Measurements from ENCODE around the gene TENT4A.

Gene TENT4A

DNA sequence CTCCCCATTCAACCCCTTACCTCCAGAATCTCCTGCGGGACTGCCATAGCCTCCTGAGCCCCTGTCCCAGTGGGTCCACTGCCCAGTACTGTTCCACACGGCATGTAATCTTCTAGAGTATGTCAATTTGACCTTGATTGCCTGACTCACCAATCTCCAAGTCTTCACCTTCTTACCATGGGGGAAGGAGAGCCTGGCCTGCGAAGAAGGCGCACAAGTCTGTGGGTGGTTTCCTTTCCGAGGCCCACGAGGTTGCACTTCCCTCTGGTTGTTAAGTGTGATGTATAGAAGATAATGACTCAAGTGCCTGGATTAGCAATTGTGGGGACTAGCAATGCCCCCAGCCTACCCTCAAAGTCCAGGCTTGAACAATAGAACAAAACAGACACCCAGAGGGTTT, 8.1 kb upstream of the TENT4A start:
- H3K14ac ChIP-seq (ENCODE audit: low read length) = peak overlapping the region; percentile 67
- no peak for DNase-seq
- no peaks in the 10 kb centered on the region for H3K9me3 ChIP-seq (ENCODE audit: insufficient read depth, low read depth, low read length)
- peak overlapping the region; percentile 75 for H2AK5ac ChIP-seq (ENCODE audit: low read length)
- H3K27ac ChIP-seq (ENCODE audit: low read depth, low read length) = peak overlapping the region; percentile 91
- H3K4me2 ChIP-seq (ENCODE audit: low read length) = peak overlapping the region; percentile 28
- peak overlapping the region; percentile 68 for H3K4ac ChIP-seq (ENCODE audit: low read depth, low read length)
- H2BK120ac ChIP-seq (ENCODE audit: insufficient read depth, low read length, poor library complexity) = peak overlapping the region; percentile 85
- H4K12ac ChIP-seq (ENCODE audit: low read depth, low read length) = peak overlapping the region; percentile 13
- H2AFZ ChIP-seq (ENCODE audit: insufficient read depth, low read length, poor library complexity) = peak overlapping the region; percentile 31
- H3K23ac ChIP-seq (ENCODE audit: low read length) = no peak overlapping the region
- no CpG with 5 or more reads among the region's 6 CpGs for WGBS (ENCODE audit: extremely low coverage, insufficient coverage, insufficient read length)
- H3K36me3 ChIP-seq (ENCODE audit: control insufficient read depth in 1 of 2, insufficient read depth in 2 of 2, low read length in 2 of 2) = no peaks in the 10 kb centered on the region
- no peak overlapping the region for H3K9ac ChIP-seq (ENCODE audit: low read length)
- H3K18ac ChIP-seq (ENCODE audit: low read length) = peak overlapping the region; percentile 70
- H4K8ac ChIP-seq (ENCODE audit: low read depth, low read length) = peak overlapping the region; percentile 78
- peak overlapping the region; percentile 90 for H2BK5ac ChIP-seq (ENCODE audit: low read depth, low read length, poor library complexity)
- H3K4me3 ChIP-seq (ENCODE audit: low read depth, low read length) = no peak overlapping the region
- H3K27me3 ChIP-seq (ENCODE audit: insufficient read depth, low read length) = no peaks in the 10 kb centered on the region
- H3K79me2 ChIP-seq (ENCODE audit: control insufficient read depth, insufficient read depth, low read length, poor library complexity) = no peaks in the 10 kb centered on the region
- peaks cover 17 to 26% of the 10 kb centered on the region in 2 experiments for H3K4me1 ChIP-seq (ENCODE audit: control insufficient read depth in 1 of 2, insufficient read depth in 2 of 2, low read length in 2 of 2)
- peak overlapping the region; percentile 84 for H4K91ac ChIP-seq (ENCODE audit: low read depth, low read length)
- H3K79me1 ChIP-seq (ENCODE audit: low read length) = peaks cover 7% of the 10 kb centered on the region
- H2BK12ac ChIP-seq (ENCODE audit: low read length) = peak overlapping the region; percentile 96

DNA sequence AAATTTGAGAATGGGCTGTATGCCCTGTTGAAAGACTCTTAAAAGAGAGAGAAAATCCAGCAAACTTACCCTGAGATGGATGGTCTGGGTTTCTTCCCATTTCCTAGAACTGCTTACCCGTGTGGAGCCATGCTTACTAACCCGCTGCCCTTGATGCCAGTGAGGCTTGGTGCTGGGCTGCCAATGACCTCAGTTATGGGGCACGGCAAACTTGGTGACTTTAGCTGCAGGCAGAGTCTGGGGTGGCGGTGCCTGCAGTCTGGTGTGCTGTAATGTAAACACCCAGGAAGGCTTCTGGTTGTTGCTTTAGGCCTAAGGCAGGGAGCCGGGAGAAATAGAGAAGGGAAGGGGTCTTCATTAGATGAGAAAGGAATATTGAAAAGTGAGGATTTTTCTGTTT, 7.3 kb upstream of the TENT4A start:
- peaks cover 17 to 26% of the 10 kb centered on the region in 2 experiments for H3K4me1 ChIP-seq (ENCODE audit: control insufficient read depth in 1 of 2, insufficient read depth in 2 of 2, low read length in 2 of 2)
- no peaks in the 10 kb centered on the region for H3K36me3 ChIP-seq (ENCODE audit: control insufficient read depth in 1 of 2, insufficient read depth in 2 of 2, low read length in 2 of 2)
- no peak for DNase-seq
- H4K91ac ChIP-seq (ENCODE audit: low read depth, low read length) = peak overlapping the region; percentile 2
- no peak overlapping the region for H3K14ac ChIP-seq (ENCODE audit: low read length)
- H3K4ac ChIP-seq (ENCODE audit: low read depth, low read length) = no peak overlapping the region
- H3K9ac ChIP-seq (ENCODE audit: low read length) = no peak overlapping the region
- no peak overlapping the region for H3K27ac ChIP-seq (ENCODE audit: low read depth, low read length)
- no peak overlapping the region for H4K8ac ChIP-seq (ENCODE audit: low read depth, low read length)
- H3K9me3 ChIP-seq (ENCODE audit: insufficient read depth, low read depth, low read length) = no peaks in the 10 kb centered on the region
- H2BK120ac ChIP-seq (ENCODE audit: insufficient read depth, low read length, poor library complexity) = no peak overlapping the region
- H3K23ac ChIP-seq (ENCODE audit: low read length) = no peak overlapping the region
- H3K18ac ChIP-seq (ENCODE audit: low read length) = no peak overlapping the region
- no peak overlapping the region for H2BK5ac ChIP-seq (ENCODE audit: low read depth, low read length, poor library complexity)
- WGBS (ENCODE audit: extremely low coverage, insufficient coverage, insufficient read length) = no CpG with 5 or more reads among the region's 5 CpGs
- H2AK5ac ChIP-seq (ENCODE audit: low read length) = no peak overlapping the region
- no peak overlapping the region for H3K4me3 ChIP-seq (ENCODE audit: low read depth, low read length)
- H3K4me2 ChIP-seq (ENCODE audit: low read length) = no peak overlapping the region
- H3K79me2 ChIP-seq (ENCODE audit: control insufficient read depth, insufficient read depth, low read length, poor library complexity) = no peaks in the 10 kb centered on the region
- H3K27me3 ChIP-seq (ENCODE audit: insufficient read depth, low read length) = no peaks in the 10 kb centered on the region
- no peak overlapping the region for H2AFZ ChIP-seq (ENCODE audit: insufficient read depth, low read length, poor library complexity)
- no peak overlapping the region for H4K12ac ChIP-seq (ENCODE audit: low read depth, low read length)
- peaks cover 7% of the 10 kb centered on the region for H3K79me1 ChIP-seq (ENCODE audit: low read length)
- H2BK12ac ChIP-seq (ENCODE audit: low read length) = peak overlapping the region; percentile 9

DNA sequence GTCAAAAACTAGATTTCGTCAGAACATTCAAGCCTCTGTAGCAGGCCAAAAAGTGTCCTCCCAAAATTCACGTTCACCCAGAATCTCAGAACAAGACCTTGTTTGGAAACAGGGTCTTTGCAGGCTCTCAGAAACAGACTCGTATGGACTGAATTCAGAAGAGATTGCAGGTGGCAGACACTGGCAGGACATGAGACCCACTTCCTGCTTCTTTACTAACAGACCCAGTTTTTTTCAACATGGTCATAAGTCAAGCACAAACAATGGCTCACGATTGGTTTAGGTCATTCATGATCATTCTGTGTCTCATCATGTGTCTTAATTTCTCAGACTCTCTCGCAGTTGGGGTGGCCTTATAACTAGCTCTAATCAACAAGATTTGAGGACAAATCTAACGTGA, 5.4 kb upstream of the TENT4A start:
- Histone ChIP-seq H3K23ac (ENCODE audit: low read length) (no peak overlapping the region), H3K18ac (ENCODE audit: low read length) (no peak overlapping the region), H3K27me3 (ENCODE audit: insufficient read depth, low read length) (no peaks in the 10 kb centered on the region), H3K4me2 (ENCODE audit: low read length) (no peak overlapping the region), H3K36me3 (ENCODE audit: control insufficient read depth in 1 of 2, insufficient read depth in 2 of 2, low read length in 2 of 2) (no peaks in the 10 kb centered on the region), H3K4ac (ENCODE audit: low read depth, low read length) (no peak overlapping the region), H3K4me1 (ENCODE audit: control insufficient read depth in 1 of 2, insufficient read depth in 2 of 2, low read length in 2 of 2) (peaks cover 17 to 26% of the 10 kb centered on the region in 2 experiments), H2BK120ac (ENCODE audit: insufficient read depth, low read length, poor library complexity) (no peak overlapping the region), H4K8ac (ENCODE audit: low read depth, low read length) (no peak overlapping the region), H2AK5ac (ENCODE audit: low read length) (no peak overlapping the region), H3K9me3 (ENCODE audit: insufficient read depth, low read depth, low read length) (no peaks in the 10 kb centered on the region), H3K27ac (ENCODE audit: low read depth, low read length) (no peak overlapping the region), H3K4me3 (ENCODE audit: low read depth, low read length) (no peak overlapping the region), H3K14ac (ENCODE audit: low read length) (no peak overlapping the region), H3K9ac (ENCODE audit: low read length) (no peak overlapping the region), H4K91ac (ENCODE audit: low read depth, low read length) (no peak overlapping the region), H3K79me1 (ENCODE audit: low read length) (peaks cover 15% of the 10 kb centered on the region), H2BK12ac (ENCODE audit: low read length) (no peak overlapping the region), H2AFZ (ENCODE audit: insufficient read depth, low read length, poor library complexity) (no peak overlapping the region), H4K12ac (ENCODE audit: low read depth, low read length) (no peak overlapping the region), H2BK5ac (ENCODE audit: low read depth, low read length, poor library complexity) (no peak overlapping the region), H3K79me2 (ENCODE audit: control insufficient read depth, insufficient read depth, low read length, poor library complexity) (peaks cover 5% of the 10 kb centered on the region)
- DNase-seq = no peak
- no CpG with 5 or more reads among the region's 6 CpGs for WGBS (ENCODE audit: extremely low coverage, insufficient coverage, insufficient read length)

DNA sequence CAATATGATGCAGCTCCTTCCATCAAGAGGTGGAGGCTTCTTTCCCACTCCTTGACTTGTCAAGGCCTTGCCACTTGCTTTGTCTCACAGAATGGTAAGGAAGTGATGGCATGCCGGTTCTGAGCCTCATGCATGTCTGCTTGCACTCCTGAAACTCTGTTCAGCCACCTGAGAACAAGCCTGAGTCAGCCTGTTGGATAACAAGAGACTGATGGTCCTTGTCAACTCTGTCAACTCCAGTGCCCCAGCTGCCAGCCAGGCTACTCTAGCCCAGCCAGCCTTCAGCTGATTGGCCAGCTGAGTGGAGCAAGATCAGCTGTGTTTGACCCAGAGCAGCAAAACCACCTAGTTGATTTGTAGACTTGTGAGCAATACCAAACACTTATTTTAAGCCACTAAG, 4.4 kb upstream of the TENT4A start:
- peaks cover 5% of the 10 kb centered on the region for H3K79me2 ChIP-seq (ENCODE audit: control insufficient read depth, insufficient read depth, low read length, poor library complexity)
- H3K27me3 ChIP-seq (ENCODE audit: insufficient read depth, low read length) = no peaks in the 10 kb centered on the region
- no peak overlapping the region for H3K4me2 ChIP-seq (ENCODE audit: low read length)
- no peak overlapping the region for H2AFZ ChIP-seq (ENCODE audit: insufficient read depth, low read length, poor library complexity)
- peaks cover 16% of the 10 kb centered on the region for H3K79me1 ChIP-seq (ENCODE audit: low read length)
- H4K12ac ChIP-seq (ENCODE audit: low read depth, low read length) = no peak overlapping the region
- H3K9ac ChIP-seq (ENCODE audit: low read length) = no peak overlapping the region
- no peaks in the 10 kb centered on the region for H3K36me3 ChIP-seq (ENCODE audit: control insufficient read depth in 1 of 2, insufficient read depth in 2 of 2, low read length in 2 of 2)
- H4K91ac ChIP-seq (ENCODE audit: low read depth, low read length) = no peak overlapping the region
- no peak overlapping the region for H2BK5ac ChIP-seq (ENCODE audit: low read depth, low read length, poor library complexity)
- H3K4ac ChIP-seq (ENCODE audit: low read depth, low read length) = no peak overlapping the region
- no peak overlapping the region for H3K14ac ChIP-seq (ENCODE audit: low read length)
- H3K9me3 ChIP-seq (ENCODE audit: insufficient read depth, low read depth, low read length) = no peaks in the 10 kb centered on the region
- peaks cover 13 to 25% of the 10 kb centered on the region in 2 experiments for H3K4me1 ChIP-seq (ENCODE audit: control insufficient read depth in 1 of 2, insufficient read depth in 2 of 2, low read length in 2 of 2)
- H2BK120ac ChIP-seq (ENCODE audit: insufficient read depth, low read length, poor library complexity) = no peak overlapping the region
- no peak overlapping the region for H3K4me3 ChIP-seq (ENCODE audit: low read depth, low read length)
- H3K27ac ChIP-seq (ENCODE audit: low read depth, low read length) = no peak overlapping the region
- H3K18ac ChIP-seq (ENCODE audit: low read length) = no peak overlapping the region
- no peak for DNase-seq
- H3K23ac ChIP-seq (ENCODE audit: low read length) = no peak overlapping the region
- H2AK5ac ChIP-seq (ENCODE audit: low read length) = no peak overlapping the region
- no peak overlapping the region for H4K8ac ChIP-seq (ENCODE audit: low read depth, low read length)
- no CpG with 5 or more reads among the region's 1 CpG for WGBS (ENCODE audit: extremely low coverage, insufficient coverage, insufficient read length)
- H2BK12ac ChIP-seq (ENCODE audit: low read length) = no peak overlapping the region
